T-helper 2 cell treated with Interferon-gamma antibody and Interleukin-4, amounts not matched to agents 5 μg/mL and 100 μg/mL, for 36 hours (primary cell): Measurements from ENCODE around the gene BANF2.
"Not testable (repeated sequence)": the region's sequence is repeated elsewhere in the genome, so short reads cannot be mapped to it uniquely, and the experiment has no call there.

ENCODE experiments used
- DNase-seq: peaks from one replicate; pipeline ENCODE4 v3.0.0; 2021; ENCODE audit warnings: low spot score
- H3K27ac Mint-ChIP-seq: one replicate; pipeline ENCODE4 v1.8.0; 2021; ENCODE audit warnings: mild to moderate bottlenecking, mixed read lengths
- H3K27me3 Mint-ChIP-seq: one replicate; pipeline ENCODE4 v1.8.0; 2021; ENCODE audit warnings: low read depth, mixed read lengths
- H3K36me3 Mint-ChIP-seq: one replicate; pipeline ENCODE4 v1.8.0; 2021; ENCODE audit warnings: low read depth, mixed read lengths
- H3K4me1 Mint-ChIP-seq: one replicate; pipeline ENCODE4 v1.8.0; 2021; ENCODE audit warnings: low read depth, mixed read lengths
- H3K4me3 Mint-ChIP-seq: one replicate; pipeline ENCODE4 v1.8.0; 2022; ENCODE audit warnings: mild to moderate bottlenecking, moderate library complexity, mixed read lengths
- H3K9me3 Mint-ChIP-seq: one replicate; pipeline ENCODE4 v1.8.0; 2021; ENCODE audit warnings: mixed read lengths

Gene BANF2

DNA sequence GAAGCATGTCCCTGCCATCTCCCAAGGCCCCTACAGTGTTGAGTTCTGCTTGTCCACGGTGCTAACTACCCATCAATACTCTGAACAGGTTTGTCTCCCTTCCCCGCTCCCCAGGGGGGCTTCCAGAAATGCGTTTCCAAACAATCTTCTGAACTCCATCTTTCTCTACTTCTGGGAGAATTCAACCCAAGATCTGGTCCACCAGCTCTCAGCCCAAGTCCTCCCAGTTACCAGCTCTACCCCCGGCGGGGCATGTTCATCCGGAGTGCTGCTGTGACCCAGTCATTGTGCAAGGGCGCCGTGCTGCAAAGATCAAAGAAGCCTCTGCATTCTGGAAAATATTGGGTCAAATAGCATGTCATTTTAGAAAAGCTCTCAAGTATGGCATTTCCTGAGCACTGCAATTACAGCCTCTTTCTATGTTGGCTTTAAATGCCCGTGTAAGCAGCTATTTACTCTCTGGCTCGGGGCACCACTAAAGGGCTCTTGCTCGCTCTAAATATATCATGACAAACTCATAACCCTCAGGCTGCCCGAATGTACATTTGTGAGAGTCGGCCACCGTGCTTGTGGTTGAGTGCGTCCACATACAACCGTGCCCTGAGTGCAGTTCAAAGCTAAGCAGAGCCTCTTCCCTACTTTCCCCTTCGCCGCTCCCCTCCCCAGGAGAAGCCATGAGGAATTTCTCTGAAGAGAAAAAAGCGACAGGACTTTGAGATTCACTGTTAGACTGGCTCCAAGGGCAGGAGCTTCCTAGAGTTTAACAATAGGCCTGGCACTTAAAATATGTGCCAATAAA, 71.6 kb downstream of the BANF2 start:
- H3K4me1 Mint-ChIP-seq, result no peaks in the 10 kb centered on the region
- no peak overlapping the region for H3K4me3 Mint-ChIP-seq
- no peak for DNase-seq
- H3K27ac Mint-ChIP-seq, result no peak overlapping the region
- no peaks in the 10 kb centered on the region for H3K9me3 Mint-ChIP-seq
- no peaks in the 10 kb centered on the region for H3K36me3 Mint-ChIP-seq
- H3K27me3 Mint-ChIP-seq, result peaks cover 3% of the 10 kb centered on the region

DNA sequence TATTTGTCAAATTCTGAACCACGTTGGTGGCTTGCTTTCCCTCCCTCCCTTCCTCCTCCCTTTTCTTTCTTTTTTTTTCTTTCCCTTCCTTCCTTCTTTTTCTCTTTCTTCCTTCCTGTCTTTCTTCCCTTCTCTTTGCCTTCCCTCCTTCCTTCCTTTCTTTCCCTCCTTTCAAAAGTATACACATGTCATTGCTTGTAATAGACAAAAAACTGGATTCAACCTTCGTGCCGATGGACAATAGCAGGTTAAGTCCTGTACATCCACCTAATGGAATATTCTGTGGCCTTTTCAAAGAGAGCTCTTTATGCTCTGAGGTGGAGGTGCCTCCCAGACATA, 72.2 kb downstream of the BANF2 start:
- Mint-ChIP-seq H3K36me3 (no peaks in the 10 kb centered on the region), H3K27me3 (peaks cover 3% of the 10 kb centered on the region), H3K9me3 (no peaks in the 10 kb centered on the region), H3K4me3 (no peak overlapping the region), H3K4me1 (no peaks in the 10 kb centered on the region), H3K27ac (no peak overlapping the region)
- no peak for DNase-seq

GRCh38 chr20:17773619-17774018, 73.9 kb downstream of the BANF2 start:
- H3K27ac Mint-ChIP-seq, result no peak overlapping the region
- no peaks in the 10 kb centered on the region for H3K9me3 Mint-ChIP-seq
- H3K4me3 Mint-ChIP-seq, result no peak overlapping the region
- no peak for DNase-seq
- H3K27me3 Mint-ChIP-seq, result peaks cover 3% of the 10 kb centered on the region
- no peaks in the 10 kb centered on the region for H3K4me1 Mint-ChIP-seq
- no peaks in the 10 kb centered on the region for H3K36me3 Mint-ChIP-seq

DNA sequence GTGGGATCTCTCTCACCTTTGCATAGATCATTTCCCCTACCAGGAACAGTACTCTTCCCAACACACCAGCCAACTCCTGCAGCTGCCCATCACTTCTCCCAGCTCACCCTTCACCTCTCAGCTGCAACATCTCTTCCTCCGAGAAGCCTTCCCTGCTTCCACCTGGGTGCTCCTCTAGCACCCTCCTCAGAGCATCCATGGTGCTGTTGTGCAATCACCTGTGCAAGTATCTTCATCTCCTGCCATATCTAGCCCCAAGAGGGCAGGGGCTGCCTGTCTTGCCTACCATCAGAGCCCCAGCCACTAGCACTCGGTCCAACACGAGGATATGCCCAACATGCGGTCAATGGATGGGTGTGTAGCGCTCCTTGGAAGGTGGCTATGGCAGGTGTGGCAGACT, 75.8 kb downstream of the BANF2 start:
- H3K27ac Mint-ChIP-seq, result no peak overlapping the region
- no peak for DNase-seq
- H3K27me3 Mint-ChIP-seq, result peaks cover 3% of the 10 kb centered on the region
- H3K4me3 Mint-ChIP-seq, result no peak overlapping the region
- no peaks in the 10 kb centered on the region for H3K4me1 Mint-ChIP-seq
- H3K9me3 Mint-ChIP-seq, result no peaks in the 10 kb centered on the region
- H3K36me3 Mint-ChIP-seq, result no peaks in the 10 kb centered on the region

DNA sequence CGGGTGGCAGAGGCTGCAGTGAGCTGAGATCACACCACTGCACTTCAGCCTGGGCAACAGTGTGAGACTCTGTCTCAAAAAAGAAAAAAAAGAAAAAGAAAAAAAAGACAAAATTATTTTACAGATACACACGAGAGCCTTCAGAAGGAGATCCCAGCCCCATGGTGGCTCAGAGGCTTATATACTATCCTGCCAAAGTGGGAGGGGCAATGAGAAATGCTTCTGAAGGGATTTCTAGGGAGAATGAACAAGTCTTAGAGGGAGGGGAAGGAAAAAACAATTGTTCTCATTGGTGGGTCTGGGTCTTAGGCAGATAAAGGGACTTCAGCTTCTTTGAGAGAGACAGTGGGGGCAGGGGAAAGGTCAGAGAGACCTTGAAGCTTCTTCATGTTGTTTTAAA, 76.8 kb downstream of the BANF2 start:
- Mint-ChIP-seq H3K9me3 (no peaks in the 10 kb centered on the region), H3K27ac (no peak overlapping the region), H3K4me1 (no peaks in the 10 kb centered on the region), H3K4me3 (no peak overlapping the region), H3K36me3 (no peaks in the 10 kb centered on the region), H3K27me3 (peaks cover 3% of the 10 kb centered on the region)
- DNase-seq, result no peak

- H3K27ac Mint-ChIP-seq, result not testable (repeated sequence)
Observed at GRCh38 chr20:17779011-17779410, 79.2 kb downstream of the BANF2 start.

GRCh38 chr20:17782768-17783167, 83.0 kb downstream of the BANF2 start:
- Mint-ChIP-seq H3K27me3 (peaks cover 2% of the 10 kb centered on the region), H3K4me3 (no peak overlapping the region), H3K27ac (no peak overlapping the region), H3K36me3 (no peaks in the 10 kb centered on the region), H3K9me3 (no peaks in the 10 kb centered on the region), H3K4me1 (no peaks in the 10 kb centered on the region)
- DNase-seq, result no peak

More at GRCh38 chr20:17779011-17779410, 79.2 kb downstream of the BANF2 start:
- H3K4me1 Mint-ChIP-seq, DNase-seq, H3K27me3 Mint-ChIP-seq, H3K9me3 Mint-ChIP-seq, H3K4me3 Mint-ChIP-seq, H3K36me3 Mint-ChIP-seq: not testable (repeated sequence)

GRCh38 chr20:17783671-17784070, 83.9 kb downstream of the BANF2 start:
- no peak overlapping the region for H3K4me3 Mint-ChIP-seq
- H3K27me3 Mint-ChIP-seq, result peaks cover 2% of the 10 kb centered on the region
- no peak overlapping the region for H3K27ac Mint-ChIP-seq
- no peaks in the 10 kb centered on the region for H3K4me1 Mint-ChIP-seq
- no peaks in the 10 kb centered on the region for H3K9me3 Mint-ChIP-seq
- no peaks in the 10 kb centered on the region for H3K36me3 Mint-ChIP-seq
- DNase-seq, result no peak

DNA sequence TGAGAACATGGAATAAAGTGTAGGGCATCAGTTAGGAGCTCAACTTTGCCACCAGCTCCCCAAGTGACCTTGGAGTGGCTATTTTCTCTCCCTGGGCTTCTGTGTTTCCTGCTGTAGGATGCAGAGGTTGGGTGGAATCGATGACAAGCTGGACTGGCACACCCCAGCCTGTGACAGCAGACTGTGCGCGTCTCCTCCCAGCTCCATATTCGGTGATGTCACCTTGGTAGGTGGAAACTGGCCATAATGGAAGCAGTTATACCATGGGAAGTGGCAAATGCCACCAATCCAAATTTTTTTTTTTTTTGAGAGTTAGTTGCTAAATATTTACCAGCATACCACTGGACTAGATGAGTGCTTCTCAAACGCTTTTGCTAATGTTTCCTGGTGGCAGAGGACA, 85.2 kb downstream of the BANF2 start:
- no peak overlapping the region for H3K27ac Mint-ChIP-seq
- H3K36me3 Mint-ChIP-seq, result no peaks in the 10 kb centered on the region
- DNase-seq, result no peak
- peaks cover 2% of the 10 kb centered on the region for H3K27me3 Mint-ChIP-seq
- no peak overlapping the region for H3K4me3 Mint-ChIP-seq
- no peaks in the 10 kb centered on the region for H3K4me1 Mint-ChIP-seq
- no peaks in the 10 kb centered on the region for H3K9me3 Mint-ChIP-seq
